ENCODE results near the gene KAT14. TPM values are rescaled to one million over a fixed set of nuclear protein-coding genes. Genes with fewer than 3 reads are reported as not detected.

The KAT14 gene
- total RNA-seq, 1 donor from 2014 or later = 14.5 TPM

GRCh38 chr20:18132663-18133062, 5.0 kb upstream of the KAT14 start:
- no peak for DNase-seq (ENCODE audit: low read depth)
- H3K36me3 ChIP-seq (ENCODE audit: control insufficient read depth, insufficient read depth, low read length) = no peaks in the 10 kb centered on the region
- no peak for TF ChIP-seq CTCF (IDR thresholded peaks at IDR 0.05; ENCODE audit: insufficient read depth, low read length, poor library complexity, severe bottlenecking)
- H3K27me3 ChIP-seq (ENCODE audit: control insufficient read depth, insufficient read depth, low read length) = no peaks in the 10 kb centered on the region
- H3K4me3 ChIP-seq (ENCODE audit: low read depth, low read length) = no peak overlapping the region

DNA sequence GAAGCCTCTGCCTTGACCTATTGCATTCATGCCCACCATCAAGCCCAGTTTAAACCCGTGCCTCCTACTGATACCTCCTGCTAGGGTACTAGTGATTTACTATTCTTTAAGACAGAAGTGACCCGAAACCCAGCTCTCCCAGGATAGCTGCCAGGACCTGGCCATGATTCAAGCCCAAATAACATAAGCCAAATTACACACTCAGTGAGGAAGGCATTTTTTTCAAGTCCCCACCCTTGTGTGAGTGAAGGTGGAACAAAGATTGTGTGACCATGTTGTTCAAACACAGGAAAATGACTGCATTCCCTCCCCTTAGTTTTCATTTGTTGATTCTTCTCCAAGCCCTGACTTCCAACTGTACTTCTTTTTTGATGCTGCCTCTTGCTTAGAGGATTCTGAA, 3.7 kb upstream of the KAT14 start:
- H3K36me3 ChIP-seq (ENCODE audit: control insufficient read depth, insufficient read depth, low read length) = no peaks in the 10 kb centered on the region
- DNase-seq (ENCODE audit: low read depth) = no peak
- no peak overlapping the region for H3K4me3 ChIP-seq (ENCODE audit: low read depth, low read length)
- no peaks in the 10 kb centered on the region for H3K27me3 ChIP-seq (ENCODE audit: control insufficient read depth, insufficient read depth, low read length)
- no peak for TF ChIP-seq CTCF (IDR thresholded peaks at IDR 0.05; ENCODE audit: insufficient read depth, low read length, poor library complexity, severe bottlenecking)

GRCh38 chr20:18138266-18138582, 561 bp downstream of the KAT14 start:
- TF ChIP-seq CTCF (IDR thresholded peaks at IDR 0.05; ENCODE audit: insufficient read depth, low read length, poor library complexity, severe bottlenecking) = no peak
- H3K36me3 ChIP-seq (ENCODE audit: control insufficient read depth, insufficient read depth, low read length) = no peaks in the 10 kb centered on the region
- no peak for DNase-seq (ENCODE audit: low read depth)

DNA sequence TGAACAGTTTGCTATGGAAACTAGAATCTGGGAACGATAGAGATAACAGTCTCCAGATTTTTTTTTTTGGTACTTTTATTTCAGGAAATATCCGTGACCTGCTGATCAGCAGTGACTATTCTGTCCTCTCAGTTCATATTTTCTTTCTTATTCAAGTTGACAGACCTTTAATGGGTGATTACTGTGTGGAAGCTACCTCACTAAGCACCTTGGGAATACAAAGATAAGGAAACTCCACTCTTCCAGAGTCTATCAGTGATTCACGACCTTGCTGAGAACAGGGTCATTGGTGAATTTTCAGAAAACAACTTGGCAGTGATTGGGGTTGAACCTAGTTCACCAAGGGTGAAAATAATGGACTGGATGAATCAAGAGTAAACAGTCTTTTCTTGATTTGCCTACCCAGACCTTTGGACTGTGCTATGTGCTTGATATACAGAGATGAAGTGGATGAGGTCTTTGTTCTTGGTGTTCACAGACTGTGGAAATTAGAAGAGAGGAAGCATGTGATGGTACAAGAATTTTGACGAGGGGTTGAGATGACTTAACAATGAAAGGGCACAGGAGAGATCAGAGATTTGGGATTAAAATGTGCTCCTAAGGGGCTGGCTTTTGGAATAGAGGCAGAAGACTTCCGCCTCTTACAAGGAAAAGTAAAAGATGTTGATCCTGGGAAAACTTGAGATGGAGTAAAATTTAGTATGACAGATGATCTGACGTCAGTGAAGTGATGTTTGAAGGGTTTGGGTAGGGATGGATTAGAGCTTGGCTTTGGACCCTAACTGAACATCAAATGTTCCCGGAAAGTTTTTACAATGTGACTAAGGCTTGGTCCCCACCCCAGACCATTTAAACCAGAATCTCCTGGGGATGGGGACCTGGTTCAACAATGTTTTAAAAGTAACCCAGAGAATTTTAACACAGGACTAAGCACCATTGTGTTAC, 1.2 kb downstream of the KAT14 start:
- H3K27me3 ChIP-seq (ENCODE audit: control insufficient read depth, insufficient read depth, low read length) = no peaks in the 10 kb centered on the region
- DNase-seq (ENCODE audit: low read depth) = no peak
- no peak for TF ChIP-seq CTCF (IDR thresholded peaks at IDR 0.05; ENCODE audit: insufficient read depth, low read length, poor library complexity, severe bottlenecking)

More at GRCh38 chr20:18138266-18138582, 561 bp downstream of the KAT14 start:
- no peaks in the 10 kb centered on the region for H3K27me3 ChIP-seq (ENCODE audit: control insufficient read depth, insufficient read depth, low read length)
- H3K4me3 ChIP-seq (ENCODE audit: low read depth, low read length) = peak overlapping the region; percentile 86

GRCh38 chr20:18139832-18140231, 2.2 kb downstream of the KAT14 start:
- H3K36me3 ChIP-seq (ENCODE audit: control insufficient read depth, insufficient read depth, low read length) = no peaks in the 10 kb centered on the region
- no peak for TF ChIP-seq CTCF (IDR thresholded peaks at IDR 0.05; ENCODE audit: insufficient read depth, low read length, poor library complexity, severe bottlenecking)
- no peak for DNase-seq (ENCODE audit: low read depth)
- no peak overlapping the region for H3K4me3 ChIP-seq (ENCODE audit: low read depth, low read length)
- no peaks in the 10 kb centered on the region for H3K27me3 ChIP-seq (ENCODE audit: control insufficient read depth, insufficient read depth, low read length)

More for the DNA sequence above, 1.2 kb downstream of the KAT14 start:
- no peaks in the 10 kb centered on the region for H3K36me3 ChIP-seq (ENCODE audit: control insufficient read depth, insufficient read depth, low read length)
- peak overlapping the region; percentile 86 for H3K4me3 ChIP-seq (ENCODE audit: low read depth, low read length)
